ENCODE results near the gene COPS3. TPM values are rescaled to one million over a fixed set of nuclear protein-coding genes. Genes with fewer than 3 reads are reported as not detected.
"Not testable (repeated sequence)": the region's sequence is repeated elsewhere in the genome, so short reads cannot be mapped to it uniquely, and the experiment has no call there.

Gene COPS3
- total RNA-seq, 1 donor from 2014 or later, result 67.2 TPM

DNA sequence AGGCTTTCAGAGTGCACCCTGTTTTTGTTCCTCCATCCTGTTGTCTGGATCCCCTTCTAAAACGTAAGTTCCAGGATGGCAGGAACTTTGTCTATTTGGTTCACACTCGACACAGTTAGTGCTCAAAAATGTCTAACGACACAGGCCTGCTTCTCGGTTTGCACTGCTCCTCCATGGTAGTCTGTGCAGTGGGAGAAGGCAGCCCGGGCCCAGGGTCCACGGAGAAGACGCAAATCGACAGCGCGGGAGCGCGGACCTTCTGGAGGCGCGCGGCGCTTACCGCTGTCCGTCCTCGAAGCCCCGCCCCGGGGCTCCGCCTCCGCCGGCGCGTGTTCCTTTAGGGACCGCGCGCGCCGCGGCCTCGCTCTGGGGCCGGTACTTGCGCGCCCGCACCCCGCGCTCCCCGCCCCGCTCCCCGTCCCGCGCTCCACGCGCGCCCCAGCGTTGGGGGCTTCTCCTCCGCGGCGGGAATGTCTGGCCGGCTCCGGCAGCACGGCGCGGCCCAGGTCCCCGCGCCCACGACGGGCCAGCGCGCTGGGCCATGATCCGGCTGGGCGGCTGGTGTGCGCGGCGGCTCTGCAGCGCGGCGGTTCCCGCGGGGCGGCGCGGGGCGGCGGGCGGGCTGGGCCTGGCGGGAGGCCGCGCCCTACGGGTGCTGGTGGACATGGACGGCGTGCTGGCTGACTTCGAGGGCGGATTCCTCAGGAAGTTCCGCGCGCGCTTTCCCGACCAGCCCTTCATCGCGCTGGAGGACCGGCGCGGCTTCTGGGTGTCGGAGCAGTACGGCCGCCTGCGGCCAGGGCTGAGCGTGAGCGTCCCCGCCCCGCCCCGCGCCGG lies 22.2 kb upstream of the COPS3 start, which contains the start of gene NT5M:
TSS of gene NT5M (plus strand) at position 364 of the 837 bp plus-strand sequence. CDS start at position 542, 178 bp downstream.
- DNase-seq (ENCODE audit: low spot score), result peak; percentile 86

DNA sequence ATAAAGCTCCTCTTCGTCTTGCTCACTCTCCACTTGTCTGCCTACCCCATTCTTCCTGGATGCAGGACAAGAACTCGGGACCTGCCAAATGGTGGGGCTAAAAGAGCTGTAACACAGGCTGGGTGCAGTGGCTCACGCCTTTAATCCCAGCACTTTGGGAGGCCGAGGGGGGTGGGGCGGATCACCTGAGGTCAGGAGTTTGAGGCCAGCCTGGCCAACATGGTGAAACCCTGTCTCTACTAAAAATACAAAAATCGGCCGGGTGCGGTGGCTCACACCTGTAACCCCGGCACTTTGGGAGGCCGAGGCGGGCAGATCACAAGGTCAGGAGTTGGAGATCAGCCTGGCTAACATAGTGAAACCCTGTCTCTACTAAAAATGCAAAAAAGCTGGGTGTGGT lies 20.6 kb upstream of the COPS3 start:
- not testable (repeated sequence) for DNase-seq (ENCODE audit: low spot score)

DNA sequence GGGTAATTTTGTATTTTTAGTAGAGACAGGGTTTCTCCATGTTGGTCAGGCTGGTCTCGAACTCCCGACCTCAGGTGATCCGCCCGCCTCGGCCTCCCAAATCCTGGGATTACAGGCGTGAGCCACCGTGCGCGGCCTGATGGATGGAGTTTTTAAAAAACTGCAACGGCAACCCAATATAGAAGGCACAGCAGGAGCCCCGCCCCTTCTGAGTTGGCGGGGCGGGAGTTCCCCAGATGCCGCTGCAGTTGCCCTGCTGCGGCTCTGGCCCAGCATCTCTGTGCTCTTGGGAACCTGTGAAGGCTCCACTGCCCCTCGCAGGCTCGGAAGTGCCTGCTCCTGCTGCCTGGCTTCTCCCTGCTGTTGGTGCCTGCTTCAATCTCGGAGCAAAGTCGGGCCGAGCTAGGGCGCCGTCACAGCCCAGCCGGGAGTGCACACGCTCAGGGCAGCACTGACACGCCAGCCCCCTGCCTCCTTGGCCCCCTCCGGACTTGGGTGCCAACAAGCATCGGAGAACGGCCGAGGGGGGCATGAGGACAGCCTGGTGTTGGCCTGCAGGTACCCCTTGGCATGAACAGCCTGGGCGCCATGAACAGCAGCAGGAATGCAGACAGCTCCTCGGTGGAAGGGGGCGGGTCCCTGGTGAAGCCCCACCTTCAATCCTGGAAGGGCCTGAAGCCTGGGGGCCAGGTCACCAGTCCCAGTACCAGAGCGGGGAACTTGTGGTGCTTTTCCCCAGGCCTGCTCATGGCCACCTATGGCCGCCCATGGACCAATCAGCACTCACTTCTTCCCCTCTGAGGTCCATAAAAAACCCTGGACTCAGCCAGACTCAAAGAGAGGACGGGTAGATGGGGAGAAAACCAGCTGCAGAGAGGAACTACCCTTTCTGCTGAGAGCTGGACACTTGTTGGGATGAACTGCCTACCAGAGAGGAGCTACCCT lies 19.9 kb upstream of the COPS3 start:
- DNase-seq (ENCODE audit: low spot score), result peak; percentile 77

DNA sequence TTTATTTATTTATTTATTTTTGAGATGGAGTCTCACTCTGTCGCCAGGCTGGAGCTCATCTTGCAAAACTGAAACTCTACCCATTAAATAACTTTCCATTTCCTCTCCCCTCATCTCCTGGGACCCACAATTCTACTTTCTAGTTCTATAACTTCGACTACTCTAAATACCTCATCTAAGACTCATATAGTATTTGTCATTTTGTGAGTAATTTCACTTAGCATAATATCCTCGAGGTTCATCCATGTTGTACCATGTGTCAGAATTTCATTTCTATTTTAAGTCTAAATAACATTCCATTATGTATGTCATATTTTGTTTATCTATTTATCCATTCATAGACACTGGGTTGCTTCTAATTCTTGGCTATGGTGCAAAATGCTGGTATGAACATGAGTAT lies 17.1 kb upstream of the COPS3 start:
- no peak for DNase-seq (ENCODE audit: low spot score)

DNA sequence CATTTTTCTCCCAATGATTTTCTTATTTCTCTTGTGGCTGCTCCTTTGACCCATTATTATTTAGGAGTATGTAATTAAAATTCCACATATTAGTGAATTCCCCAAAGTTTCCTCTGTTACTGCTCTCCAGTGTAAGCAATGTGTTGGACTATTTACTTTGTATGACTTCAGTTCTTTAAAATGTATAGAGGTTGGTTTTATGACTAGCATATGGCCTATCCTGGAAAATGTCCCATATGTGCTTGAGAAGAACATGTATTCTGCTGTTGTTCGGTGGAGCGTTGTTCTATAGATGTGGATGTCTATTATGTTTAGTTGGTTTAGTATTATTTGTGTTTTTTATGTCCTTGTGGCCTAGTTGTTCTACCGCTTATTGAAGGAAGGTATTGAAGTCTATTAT lies 16.2 kb upstream of the COPS3 start:
- no peak for DNase-seq (ENCODE audit: low spot score)

DNA sequence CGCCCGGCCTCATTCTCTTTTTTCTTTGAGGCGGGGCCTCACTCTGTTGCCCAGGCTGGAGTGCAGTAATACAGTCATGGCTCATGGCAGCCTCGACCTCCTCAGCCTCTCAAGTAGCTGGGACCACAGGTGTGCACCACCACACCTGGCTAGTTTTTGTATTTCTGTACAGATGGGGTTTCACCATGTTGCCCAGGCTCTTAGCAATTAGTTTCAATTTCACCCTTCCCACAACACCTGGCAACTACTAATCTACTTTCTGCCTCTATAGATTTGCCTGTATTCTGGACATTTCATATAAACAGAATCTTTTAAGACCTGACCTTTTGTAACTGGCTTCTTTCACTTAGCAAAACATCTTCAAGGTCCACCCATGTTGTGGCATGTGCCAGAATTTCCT lies 14.1 kb upstream of the COPS3 start:
- no peak for DNase-seq (ENCODE audit: low spot score)

DNA sequence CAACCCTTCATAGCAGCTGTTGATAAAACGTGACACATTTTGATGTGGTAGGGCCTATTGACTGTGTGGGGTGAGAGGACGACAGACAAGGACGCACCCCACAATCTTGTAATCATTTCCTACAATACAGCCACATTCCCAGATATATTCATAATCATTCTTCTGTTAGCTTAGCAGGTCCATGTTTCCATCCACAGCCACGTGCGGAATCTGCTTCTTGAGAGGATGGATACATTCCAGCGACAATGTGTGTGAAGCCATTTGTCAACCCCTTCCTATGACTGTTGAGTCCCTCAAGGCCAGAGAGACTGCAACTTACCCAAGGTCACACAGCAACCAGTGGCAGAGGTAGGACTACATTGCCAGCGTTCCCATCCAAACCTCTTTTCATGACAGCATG lies 8.7 kb upstream of the COPS3 start:
- DNase-seq (ENCODE audit: low spot score), result no peak

DNA sequence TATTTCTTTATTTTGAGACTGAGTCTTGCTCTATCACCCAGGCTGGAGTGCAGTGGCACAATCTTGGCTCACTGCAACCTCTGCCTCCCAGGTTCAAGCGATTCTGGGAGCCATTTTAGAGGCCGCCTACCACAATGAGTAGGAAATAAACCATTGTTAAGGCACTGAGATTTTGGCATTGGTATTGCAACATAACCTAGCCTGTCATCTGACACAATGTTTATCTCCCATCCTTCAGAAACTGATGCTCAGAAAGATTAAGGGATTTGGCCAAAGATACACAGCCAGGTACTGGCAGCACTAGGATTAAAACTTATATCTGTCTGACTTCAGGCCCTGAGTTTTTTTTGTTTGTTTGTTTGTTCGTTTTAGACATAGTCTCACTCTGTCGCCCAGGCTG lies 8.0 kb upstream of the COPS3 start:
- DNase-seq (ENCODE audit: low spot score), result no peak

DNA sequence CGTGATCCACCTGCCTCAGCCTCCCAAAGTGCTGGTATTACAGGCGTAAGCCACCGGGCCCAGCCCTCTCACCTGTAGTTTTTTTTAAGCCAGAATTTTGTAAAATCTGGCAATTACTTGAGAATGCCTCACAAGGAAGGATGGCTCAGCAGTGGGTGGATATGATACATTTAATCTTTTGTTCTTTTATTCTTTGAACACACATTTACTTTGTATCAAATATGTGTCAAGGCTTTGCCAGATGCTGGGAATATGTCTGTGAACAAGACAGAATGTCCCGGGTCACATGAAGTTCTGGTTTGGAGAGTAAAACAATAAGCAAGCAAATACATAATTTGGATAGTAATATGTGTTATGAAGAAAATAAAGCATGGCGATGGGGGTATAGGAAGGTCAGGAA lies 4.9 kb upstream of the COPS3 start:
- DNase-seq (ENCODE audit: low spot score), result no peak

DNA sequence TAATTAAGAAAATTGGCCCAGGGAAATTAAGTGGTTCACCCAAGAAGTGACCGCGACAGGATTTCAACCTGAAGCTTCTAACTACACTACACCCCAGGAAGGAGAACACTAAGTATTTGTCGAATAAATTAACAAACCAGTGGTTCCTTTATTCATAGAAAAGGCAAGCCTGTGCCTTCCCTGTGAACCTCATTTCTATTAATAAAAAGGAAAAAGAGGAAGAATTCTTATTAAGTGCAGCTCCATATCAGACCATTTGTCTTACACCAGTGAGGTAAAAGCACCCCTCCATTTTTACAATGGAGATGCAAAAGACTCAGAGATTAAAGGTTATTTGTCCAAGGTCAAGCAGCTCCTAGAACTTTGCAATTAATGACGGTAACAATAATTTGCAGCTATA lies 1.7 kb downstream of the COPS3 start:
- DNase-seq (ENCODE audit: low spot score), result no peak

DNA sequence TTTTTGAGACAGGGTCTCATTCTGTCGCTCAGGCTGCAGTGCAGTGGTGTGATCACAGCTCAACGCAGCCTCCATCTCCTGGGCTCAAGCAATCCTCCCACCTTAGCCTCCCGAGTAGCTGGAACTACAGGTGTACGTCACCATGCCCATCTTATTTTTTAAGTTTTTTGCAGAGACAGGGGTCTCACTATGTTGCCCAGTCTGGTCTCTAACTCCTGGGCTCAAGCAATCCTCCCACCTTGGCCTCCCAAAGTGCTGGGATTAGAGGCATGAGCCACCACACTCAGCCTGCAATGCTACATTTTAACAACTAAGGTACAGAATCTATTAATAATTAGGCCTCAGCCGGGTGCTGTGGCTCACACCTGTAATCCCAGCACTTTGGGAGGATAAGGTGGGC lies 3.6 kb downstream of the COPS3 start:
- DNase-seq (ENCODE audit: low spot score), result not testable (repeated sequence)

DNA sequence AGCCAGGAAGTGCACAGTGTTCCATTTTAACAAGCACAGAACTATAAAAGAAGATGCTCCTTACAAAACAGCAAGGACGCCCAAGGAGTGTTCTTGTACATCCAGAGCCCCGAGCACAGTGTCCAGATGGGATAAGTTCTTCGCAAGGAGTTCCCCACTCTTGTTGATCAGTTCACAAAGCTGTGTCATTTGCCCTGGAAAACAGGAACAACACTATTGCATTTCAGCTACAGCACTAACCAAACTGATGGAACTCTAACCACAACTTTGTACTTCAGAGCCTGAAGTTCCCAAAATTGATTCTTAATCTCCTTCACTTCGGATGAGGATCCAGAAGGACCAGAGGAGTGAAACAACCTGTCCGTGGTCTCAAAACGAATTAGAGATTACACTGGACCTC lies 5.1 kb downstream of the COPS3 start:
- peak; percentile 4 for DNase-seq (ENCODE audit: low spot score)

DNA sequence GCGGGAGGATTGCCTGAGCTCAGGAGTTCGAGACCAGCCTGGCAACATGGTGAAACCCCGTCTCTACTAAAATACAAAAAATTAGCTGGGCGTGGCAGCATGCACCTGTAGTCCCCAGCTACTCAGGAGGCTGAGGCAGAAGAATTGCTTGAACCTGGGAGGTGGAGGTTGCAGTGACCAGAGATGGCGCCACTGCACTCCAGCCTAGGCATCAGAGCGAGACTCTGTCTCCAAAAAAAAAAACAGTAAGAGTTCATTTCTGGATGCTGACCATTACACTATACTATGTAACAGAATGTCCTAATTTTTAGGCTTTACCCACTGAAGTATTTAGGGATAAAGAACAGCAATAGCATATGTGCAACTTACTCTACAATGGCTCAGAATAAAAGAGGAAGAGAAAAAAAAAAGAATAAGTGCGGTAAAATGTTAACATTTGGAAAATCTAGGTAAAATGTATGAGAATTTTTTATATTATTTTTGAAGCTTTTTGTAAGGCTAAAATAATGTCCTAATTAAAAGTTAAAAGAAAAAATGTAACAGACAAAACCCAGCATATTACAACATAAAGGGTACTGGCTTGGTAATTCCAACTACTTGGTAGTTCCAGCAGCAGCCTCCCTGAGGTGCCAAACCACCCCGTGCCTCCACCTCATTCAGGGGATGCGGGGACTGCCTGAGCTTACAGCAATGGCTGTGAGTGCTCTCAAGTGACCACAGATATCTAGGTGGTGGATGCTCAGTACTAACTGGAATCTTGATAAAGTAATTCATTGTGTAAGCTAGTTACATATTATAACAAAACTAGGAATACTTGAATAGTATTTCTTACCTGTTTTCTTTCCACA lies 10.9 kb downstream of the COPS3 start:
- DNase-seq (ENCODE audit: low spot score), result no peak

DNA sequence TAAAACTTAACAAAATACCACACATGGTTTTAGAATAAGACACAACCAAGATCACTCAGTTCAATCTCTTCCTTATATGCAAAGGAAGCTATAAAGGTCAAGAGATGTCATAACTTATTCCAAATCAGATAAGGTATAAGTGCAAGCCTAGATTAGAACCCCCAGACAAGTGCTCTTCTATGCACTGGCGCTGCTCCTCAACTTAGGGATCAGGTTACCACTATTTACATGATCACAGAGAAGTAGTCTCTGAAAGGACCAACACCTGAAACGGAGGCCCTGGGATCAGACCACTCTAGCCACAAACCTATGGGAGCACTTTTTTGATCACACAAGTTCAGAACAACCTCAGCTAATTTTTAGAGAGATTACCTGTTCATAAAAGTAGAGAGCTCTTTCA lies 16.6 kb downstream of the COPS3 start:
- DNase-seq (ENCODE audit: low spot score), result no peak

DNA sequence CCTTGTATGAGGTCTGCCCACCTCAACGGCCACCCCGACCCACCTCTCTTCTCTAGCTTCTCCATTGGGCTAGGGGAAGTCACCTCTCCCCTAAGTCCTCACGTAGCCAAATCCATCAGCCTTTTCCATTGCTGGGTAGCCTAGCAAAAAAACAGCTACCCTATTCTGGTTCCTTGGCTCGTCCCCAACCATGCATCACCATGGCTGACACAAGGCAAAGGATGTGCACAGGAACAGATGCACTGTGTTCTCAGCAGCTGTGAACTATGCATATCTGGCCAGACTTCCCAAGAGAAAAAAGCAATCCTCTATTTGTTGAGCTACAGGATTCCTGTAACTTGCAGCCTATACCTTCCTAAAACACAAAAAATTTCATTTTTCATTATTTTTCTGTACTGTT lies 22.0 kb downstream of the COPS3 start:
- DNase-seq (ENCODE audit: low spot score), result no peak

DNA sequence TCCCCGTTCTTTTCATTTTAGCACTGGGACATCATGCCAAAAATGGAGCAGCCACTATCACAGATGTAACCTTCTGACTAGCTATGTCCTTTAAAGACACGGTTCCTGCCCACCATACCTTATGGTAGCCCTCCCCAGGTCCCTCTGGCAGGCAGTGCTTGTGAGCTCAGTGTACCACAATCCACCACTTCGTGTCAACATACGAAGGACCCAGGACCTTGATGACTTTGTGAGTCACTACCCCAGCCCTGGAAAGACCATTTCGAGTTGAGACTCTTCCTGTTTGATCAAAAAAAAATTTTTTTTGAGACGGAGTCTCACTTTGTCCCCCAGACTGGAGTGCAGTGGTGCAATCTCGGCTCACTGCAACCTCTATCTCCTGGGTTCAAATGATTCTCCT lies 23.0 kb downstream of the COPS3 start:
- no peak for DNase-seq (ENCODE audit: low spot score)

DNA sequence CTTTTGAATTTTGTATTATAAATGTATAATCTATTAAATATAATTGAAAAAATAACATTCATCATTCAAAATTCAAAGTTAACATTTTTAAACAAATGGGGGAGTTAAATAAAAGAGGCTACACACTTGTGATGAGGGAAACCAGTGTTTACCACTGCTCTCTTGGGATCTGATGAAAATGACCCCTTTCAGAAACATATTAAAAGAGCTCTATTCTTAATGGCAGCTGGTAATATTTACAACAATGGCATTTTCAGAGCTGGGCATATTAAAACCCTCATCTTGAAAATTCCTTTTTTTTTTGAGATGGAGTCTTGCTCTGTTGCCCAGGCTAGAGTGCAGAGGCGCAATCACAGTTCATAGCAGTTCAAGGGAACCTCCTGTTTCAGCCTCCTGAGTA lies 24.7 kb downstream of the COPS3 start:
- DNase-seq (ENCODE audit: low spot score), result no peak

DNA sequence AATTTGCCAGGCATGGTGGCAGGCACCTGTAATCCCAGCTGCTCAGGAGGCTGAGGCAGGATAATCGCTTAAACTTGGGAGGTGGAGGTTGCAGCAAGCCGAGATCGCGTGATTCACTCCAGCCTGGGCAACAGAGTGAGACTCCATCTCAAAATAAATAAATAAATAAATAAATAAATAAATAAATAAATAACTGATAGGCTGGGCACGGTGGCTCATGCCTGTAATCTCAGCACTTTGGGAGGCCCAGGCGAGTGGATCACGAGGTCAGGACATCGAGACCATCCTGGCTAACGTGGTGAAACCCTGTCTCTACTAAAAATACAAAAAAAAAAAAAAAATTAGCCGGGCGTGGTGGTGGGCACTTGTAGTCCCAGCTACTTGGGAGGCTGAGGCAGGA lies 25.4 kb downstream of the COPS3 start:
- not testable (repeated sequence) for DNase-seq (ENCODE audit: low spot score)

DNA sequence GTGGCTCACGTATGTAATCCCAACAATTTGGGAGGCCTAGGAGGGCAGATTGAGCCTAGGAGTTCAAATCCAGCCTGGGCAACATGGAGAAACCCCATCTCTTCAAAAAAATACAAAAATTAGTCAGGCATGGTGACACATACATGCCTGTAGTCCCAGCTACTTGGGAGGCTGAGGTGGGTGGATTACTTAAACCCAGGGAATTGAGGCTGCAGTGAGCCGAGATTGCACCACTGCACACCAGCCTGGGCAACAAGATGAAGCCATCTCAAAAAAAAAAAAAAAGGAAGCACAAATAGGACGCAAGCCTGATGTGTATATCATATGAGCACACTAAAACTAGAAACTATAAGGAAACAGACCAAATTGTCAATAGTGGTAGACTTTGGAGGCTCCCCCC lies 27.0 kb downstream of the COPS3 start:
- DNase-seq (ENCODE audit: low spot score), result no peak

DNA sequence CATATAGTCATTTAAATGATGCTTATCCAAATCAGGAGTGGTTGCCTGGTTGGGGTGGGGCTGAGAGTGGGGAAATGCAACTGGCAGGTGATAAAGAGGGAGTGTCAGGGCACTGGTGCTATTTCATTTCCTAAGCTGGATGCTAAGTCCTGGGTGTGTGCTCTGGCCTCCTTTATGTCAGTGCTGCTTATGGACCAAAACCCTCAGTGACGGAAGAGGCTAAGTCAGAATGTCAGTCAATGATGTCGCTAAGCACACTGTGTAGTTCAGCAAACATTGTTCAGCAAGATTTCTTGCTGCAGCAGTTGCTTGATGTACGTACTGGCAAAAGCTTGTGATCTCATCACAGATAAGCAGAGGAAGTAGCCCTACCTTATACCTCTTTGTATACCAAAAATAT lies 27.6 kb downstream of the COPS3 start:
- DNase-seq (ENCODE audit: low spot score), result no peak

DNA sequence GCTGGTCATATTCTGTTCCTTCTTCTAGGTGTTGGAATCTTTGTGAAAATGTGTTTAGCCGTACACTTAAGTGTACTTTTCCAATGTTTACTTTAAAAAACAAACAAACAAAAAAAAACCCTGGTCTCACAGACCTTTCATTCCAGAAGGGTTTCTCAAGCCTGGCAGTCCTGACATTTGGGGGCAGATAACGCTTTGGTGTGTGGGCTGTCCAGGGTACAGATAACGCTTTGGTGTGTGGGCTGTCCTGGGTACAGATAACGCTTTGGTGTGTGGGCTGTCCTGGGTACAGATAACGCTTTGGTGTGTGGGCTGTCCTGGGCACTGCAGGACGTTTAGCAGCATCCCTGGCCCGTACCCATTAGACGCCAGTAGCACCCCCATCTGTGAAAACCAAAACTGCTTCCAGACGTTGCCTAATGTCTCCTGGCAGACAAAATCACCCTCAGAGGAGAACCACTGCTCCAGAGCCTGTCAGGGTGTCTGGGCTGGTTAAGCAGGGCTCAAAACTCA lies 28.8 kb downstream of the COPS3 start:
- DNase-seq (ENCODE audit: low spot score), result no peak

Measured in umbilical cord (tissue), 2 donors.